NCI-H2196 treated with DMSO at 0.1 percent for 48 hours (cell line): ENCODE results near the gene STAMBP.
"Not testable (repeated sequence)": the region's sequence is repeated elsewhere in the genome, so short reads cannot be mapped to it uniquely, and the experiment has no call there.

Experiments
- DNase-seq: peaks from one replicate; lab custom pipeline; 2025; ENCODE audit not compliant: unreplicated experiment; lab: John Stamatoyannopoulos, UW

Gene STAMBP

GRCh38 chr2:73903949-73904613 is 75.3 kb downstream of the STAMBP start:
- not testable (repeated sequence) for DNase-seq

GRCh38 chr2:73904952-73905351 is 76.2 kb downstream of the STAMBP start:
- no peak for DNase-seq

GRCh38 chr2:73906847-73907505 is 78.2 kb downstream of the STAMBP start:
- no peak for DNase-seq

- peak; percentile 55 for DNase-seq
Observed at GRCh38 chr2:73907840-73908452, 79.2 kb downstream of the STAMBP start.

- no peak for DNase-seq
Observed at GRCh38 chr2:73908689-73909652, 80.2 kb downstream of the STAMBP start.

GRCh38 chr2:73910873-73911547 is 82.2 kb downstream of the STAMBP start:
- DNase-seq = no peak

- no peak for DNase-seq
Observed at GRCh38 chr2:73911548-73912208, 82.9 kb downstream of the STAMBP start.

GRCh38 chr2:73913414-73914054 is 84.8 kb downstream of the STAMBP start:
- DNase-seq = no peak

- no peak for DNase-seq
Observed at GRCh38 chr2:73914667-73915066, 85.9 kb downstream of the STAMBP start.

GRCh38 chr2:73915437-73915993 is 86.8 kb downstream of the STAMBP start:
- no peak for DNase-seq

- DNase-seq = no peak
Observed at GRCh38 chr2:73916666-73917065, 87.9 kb downstream of the STAMBP start.

GRCh38 chr2:73917296-73917695 is 88.5 kb downstream of the STAMBP start:
- no peak for DNase-seq

- DNase-seq = no peak
Observed at GRCh38 chr2:73917696-73918207, 89.0 kb downstream of the STAMBP start.

GRCh38 chr2:73918856-73919255 is 90.1 kb downstream of the STAMBP start:
- no peak for DNase-seq

- no peak for DNase-seq
Observed at GRCh38 chr2:73919596-73920228, 91.0 kb downstream of the STAMBP start.

GRCh38 chr2:73920577-73921545 is 92.1 kb downstream of the STAMBP start:
- no peak for DNase-seq

- no peak for DNase-seq
Observed at GRCh38 chr2:73921581-73921980, 92.8 kb downstream of the STAMBP start.
